Osteocyte (in vitro differentiated cells): ENCODE results near the gene ELL. TPM values are rescaled to one million over a fixed set of nuclear protein-coding genes. Genes with fewer than 3 reads are reported as not detected.

Source experiments
- DNase-seq: peaks from one replicate; pipeline ENCODE4 v3.0.0; 2021; ENCODE audit warnings: mixed read lengths; ENCODE audit not compliant: unreplicated experiment; ENCODE audit errors: extremely low spot score
- H3K27ac Mint-ChIP-seq: one replicate; pipeline ENCODE4 v1.8.0; 2021; ENCODE audit warnings: mild to moderate bottlenecking, mixed read lengths; ENCODE audit not compliant: unreplicated experiment
- H3K27me3 Mint-ChIP-seq: one replicate; pipeline ENCODE4 v1.8.0; 2021; ENCODE audit warnings: mixed read lengths; ENCODE audit not compliant: unreplicated experiment
- H3K36me3 Mint-ChIP-seq: one replicate; pipeline ENCODE4 v1.8.0; 2021; ENCODE audit warnings: mixed read lengths; ENCODE audit not compliant: unreplicated experiment
- H3K4me1 Mint-ChIP-seq: one replicate; pipeline ENCODE4 v1.8.0; 2021; ENCODE audit warnings: mixed read lengths; ENCODE audit not compliant: unreplicated experiment
- H3K4me3 Mint-ChIP-seq: one replicate; pipeline ENCODE4 v1.8.0; 2021; ENCODE audit warnings: mild to moderate bottlenecking, moderate library complexity, mixed read lengths; ENCODE audit not compliant: unreplicated experiment
- H3K9me3 Mint-ChIP-seq: one replicate; pipeline ENCODE4 v1.8.0; 2021; ENCODE audit warnings: mixed read lengths; ENCODE audit not compliant: unreplicated experiment
- total RNA-seq: library from RNA; stranded (reverse); gene quantifications from 2 replicates; pipeline ENCODE4 v1.2.1, GENCODE V29; 2021
- TF ChIP-seq, protein P1 (sequence below): fragments of 200-600 bp; sonication (generic); IDR thresholded peaks from 2 replicates; pipeline ENCODE4 v1.5.0; 2021; ENCODE audit warnings: antibody characterized with exemption, mild to moderate bottlenecking, moderate library complexity

Gene ELL
- total RNA-seq, 1 donor from 2014 or later = 17.6 TPM

DNA sequence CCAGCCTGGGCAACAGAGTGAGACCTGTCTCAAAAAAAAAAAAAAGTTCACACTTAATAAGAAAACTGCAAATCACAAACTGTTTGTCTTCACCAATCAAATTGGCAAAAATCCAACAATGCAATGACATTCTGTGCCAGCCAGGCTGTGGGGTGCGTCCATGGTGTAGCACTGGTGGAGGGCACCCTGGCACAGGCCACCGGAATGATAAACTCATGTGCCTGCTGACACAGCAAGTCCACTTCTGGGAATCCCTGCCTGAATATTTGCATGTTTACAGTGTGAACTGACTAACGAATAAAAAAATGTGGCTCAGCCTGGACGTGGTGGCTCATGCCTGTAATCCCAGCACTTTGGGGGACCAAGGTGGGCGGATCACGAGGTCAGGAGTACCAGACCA, 122.9 kb downstream of the ELL start:
- Mint-ChIP-seq H3K36me3 (no peaks in the 10 kb centered on the region), H3K4me1 (peaks cover 20% of the 10 kb centered on the region), H3K27me3 (peaks cover 3% of the 10 kb centered on the region), H3K27ac (no peak overlapping the region), H3K9me3 (no peaks in the 10 kb centered on the region), H3K4me3 (no peak overlapping the region)
- DNase-seq = no peak
- TF ChIP-seq, protein P1, sequence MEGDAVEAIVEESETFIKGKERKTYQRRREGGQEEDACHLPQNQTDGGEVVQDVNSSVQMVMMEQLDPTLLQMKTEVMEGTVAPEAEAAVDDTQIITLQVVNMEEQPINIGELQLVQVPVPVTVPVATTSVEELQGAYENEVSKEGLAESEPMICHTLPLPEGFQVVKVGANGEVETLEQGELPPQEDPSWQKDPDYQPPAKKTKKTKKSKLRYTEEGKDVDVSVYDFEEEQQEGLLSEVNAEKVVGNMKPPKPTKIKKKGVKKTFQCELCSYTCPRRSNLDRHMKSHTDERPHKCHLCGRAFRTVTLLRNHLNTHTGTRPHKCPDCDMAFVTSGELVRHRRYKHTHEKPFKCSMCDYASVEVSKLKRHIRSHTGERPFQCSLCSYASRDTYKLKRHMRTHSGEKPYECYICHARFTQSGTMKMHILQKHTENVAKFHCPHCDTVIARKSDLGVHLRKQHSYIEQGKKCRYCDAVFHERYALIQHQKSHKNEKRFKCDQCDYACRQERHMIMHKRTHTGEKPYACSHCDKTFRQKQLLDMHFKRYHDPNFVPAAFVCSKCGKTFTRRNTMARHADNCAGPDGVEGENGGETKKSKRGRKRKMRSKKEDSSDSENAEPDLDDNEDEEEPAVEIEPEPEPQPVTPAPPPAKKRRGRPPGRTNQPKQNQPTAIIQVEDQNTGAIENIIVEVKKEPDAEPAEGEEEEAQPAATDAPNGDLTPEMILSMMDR = no peak

DNA sequence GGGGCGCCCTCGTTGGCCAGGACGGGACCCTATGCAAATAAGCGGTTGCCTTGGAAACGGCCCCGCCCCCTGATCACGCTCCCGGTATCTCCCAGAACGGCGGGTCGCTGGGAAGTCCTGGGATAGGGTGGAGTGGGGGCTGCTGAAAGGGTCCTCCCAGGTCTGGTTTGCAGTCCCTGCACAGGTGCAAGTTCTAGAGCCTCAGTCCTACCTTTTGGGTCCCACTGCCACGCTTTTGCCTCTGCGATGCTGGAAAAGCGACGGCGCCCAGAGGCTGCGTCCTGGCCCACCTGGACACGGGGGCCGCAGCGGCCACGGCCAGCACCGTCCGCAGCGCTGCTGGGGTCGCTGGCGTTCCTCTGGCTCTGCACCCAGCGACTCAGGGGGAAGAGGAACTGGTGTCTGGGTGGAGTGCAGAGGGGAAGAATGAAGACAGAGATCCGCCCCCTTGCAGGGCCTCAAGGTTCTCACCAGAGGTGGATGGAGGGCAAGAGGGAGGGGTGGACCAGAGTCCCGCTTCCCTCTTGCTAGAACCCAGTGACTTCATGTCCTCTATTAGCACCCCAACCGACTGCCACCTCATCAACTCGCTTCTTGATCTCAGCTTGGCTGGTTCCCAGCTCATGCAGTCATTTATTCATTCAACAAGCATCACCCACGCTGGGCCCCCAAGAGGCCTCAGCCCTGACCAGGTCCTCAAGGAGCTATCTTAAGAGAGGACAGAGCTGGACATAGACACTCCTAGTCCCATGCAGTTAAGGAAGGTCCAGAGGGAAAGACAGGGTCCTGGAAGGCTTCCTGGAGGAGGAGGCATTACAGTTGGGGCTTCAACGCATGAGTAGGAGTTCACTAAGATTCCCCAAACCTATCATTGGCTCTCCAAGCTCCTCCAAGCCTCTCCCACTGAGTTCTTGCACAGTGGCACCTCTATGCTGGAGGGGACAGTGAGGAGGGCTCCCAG, 124.3 kb downstream of the ELL start, which contains the start of gene LRRC25:
Gene LRRC25, minus strand, starts transcription at position 381 of the 961 bp plus-strand sequence. CDS start 659 bp downstream, outside the sequence.
- H3K36me3 Mint-ChIP-seq = no peaks in the 10 kb centered on the region
- H3K4me1 Mint-ChIP-seq = peaks cover 20% of the 10 kb centered on the region
- H3K27ac Mint-ChIP-seq = no peak within 1 kb of the TSS
- H3K9me3 Mint-ChIP-seq = no peaks in the 10 kb centered on the region
- TF ChIP-seq, protein P1 = no peak
- peaks cover 3% of the 10 kb centered on the region for H3K27me3 Mint-ChIP-seq
- no peak for DNase-seq
- H3K4me3 Mint-ChIP-seq = no peak within 1 kb of the TSS

DNA sequence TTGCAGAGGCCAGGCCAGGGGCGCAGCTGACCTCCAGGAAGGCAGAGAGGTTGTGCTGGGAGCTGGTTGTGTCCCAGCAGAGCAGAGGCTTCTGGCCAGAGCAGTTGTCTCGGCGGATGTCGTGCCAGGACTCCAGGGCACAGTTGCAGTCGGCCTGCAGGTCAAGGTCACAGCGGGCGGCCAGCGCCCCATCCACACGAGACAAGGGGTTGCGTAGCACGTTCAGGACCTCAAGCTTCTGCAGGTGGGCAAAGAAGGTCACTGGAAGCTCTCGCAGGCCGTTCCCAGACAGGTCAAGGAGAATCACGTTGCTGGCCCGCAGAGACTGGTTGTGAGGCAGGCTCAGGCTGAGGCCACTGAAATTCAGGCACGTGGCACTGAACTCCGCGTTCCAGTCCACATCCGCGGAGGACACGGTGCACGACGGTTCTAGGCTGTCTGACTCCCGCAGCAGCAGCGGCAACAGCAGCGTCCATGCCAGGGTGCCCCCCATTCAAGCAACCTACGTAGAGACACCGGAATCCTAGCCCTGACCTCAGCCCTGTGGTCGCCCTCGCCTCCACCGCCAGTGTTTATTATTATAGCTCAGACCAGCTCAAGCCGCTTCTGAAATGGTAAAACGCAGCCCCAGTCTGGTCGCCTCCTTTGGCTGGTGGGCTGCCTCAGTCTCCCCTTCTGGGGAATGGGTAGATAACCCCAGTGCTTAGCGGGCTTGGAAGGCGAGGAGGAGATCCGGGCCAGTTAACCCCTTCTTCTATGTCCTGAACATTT, 125.2 kb downstream of the ELL start:
- Mint-ChIP-seq H3K4me1 (peaks cover 15% of the 10 kb centered on the region), H3K27ac (no peak overlapping the region), H3K4me3 (no peak overlapping the region), H3K9me3 (no peaks in the 10 kb centered on the region), H3K27me3 (peaks cover 3% of the 10 kb centered on the region), H3K36me3 (no peaks in the 10 kb centered on the region)
- no peak for DNase-seq
- TF ChIP-seq, protein P1 = no peak

DNA sequence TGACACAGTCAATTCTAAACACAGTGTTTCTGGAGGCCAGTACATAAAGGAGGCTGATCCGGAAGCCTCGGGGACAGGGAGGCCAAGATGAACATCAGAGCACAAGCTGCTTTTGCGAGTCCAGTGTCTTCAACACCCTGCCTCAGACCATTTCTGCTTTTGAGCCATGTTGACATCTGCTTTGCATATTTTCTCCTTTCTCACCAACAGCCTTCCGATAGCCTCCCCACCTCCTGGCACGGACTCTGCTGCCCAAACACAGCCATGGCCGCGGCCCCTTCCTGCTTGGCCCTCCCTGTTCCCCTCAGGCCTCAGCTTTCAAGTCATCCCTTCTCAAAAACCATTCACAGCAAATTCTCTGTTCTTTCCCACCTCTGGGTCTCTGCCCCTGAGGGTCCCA, 128.0 kb downstream of the ELL start:
- Mint-ChIP-seq H3K36me3 (peaks cover 7% of the 10 kb centered on the region), H3K9me3 (no peaks in the 10 kb centered on the region), H3K4me1 (peaks cover 9% of the 10 kb centered on the region), H3K27me3 (peaks cover 3% of the 10 kb centered on the region), H3K27ac (no peak overlapping the region), H3K4me3 (no peak overlapping the region)
- TF ChIP-seq, protein P1 = no peak
- DNase-seq = no peak

DNA sequence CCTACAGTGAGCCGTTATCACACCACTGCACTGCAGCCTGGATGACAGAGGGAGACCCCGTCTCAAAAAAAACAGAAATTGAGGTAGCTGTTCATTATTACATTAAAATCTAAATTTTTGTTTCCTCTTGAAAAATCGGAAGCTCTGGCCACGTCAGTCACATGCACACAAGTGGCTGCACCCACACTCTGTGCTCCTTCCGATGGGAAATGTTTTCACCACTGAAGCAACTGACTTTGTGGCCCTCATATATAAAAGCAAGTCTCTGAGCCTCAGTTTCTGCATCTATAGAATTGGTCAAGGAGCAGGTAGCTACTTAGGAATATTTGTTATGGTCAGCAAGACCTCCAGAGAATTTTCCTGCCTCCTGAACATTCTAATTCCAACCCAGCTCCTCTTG, 128.9 kb downstream of the ELL start:
- Mint-ChIP-seq H3K4me3 (no peak overlapping the region), H3K27ac (no peak overlapping the region), H3K27me3 (peaks cover 3% of the 10 kb centered on the region), H3K4me1 (peaks cover 14% of the 10 kb centered on the region), H3K9me3 (no peaks in the 10 kb centered on the region), H3K36me3 (peaks cover 7% of the 10 kb centered on the region)
- no peak for DNase-seq
- TF ChIP-seq, protein P1 = no peak
